Tibial artery (tissue), 4 donors: ENCODE data around the gene EFHC1.

Experiments used
- DNase-seq, 2 donors: peaks; one replicate each; pipeline ENCODE4 v3.0.0-alpha.2; 2019
- H3K27ac ChIP-seq, 2 donors: fragments of 200-600 bp; sonication (generic) in 1 of 2; 1 replicate in 1 of 2; 2 replicates in 1 of 2; pipeline ENCODE4 v1.5.1; 2018 to 2019; ENCODE audit warnings: mild to moderate bottlenecking in 1 of 2
- H3K27me3 ChIP-seq, 2 donors: fragments of 200-600 bp; sonication (generic) in 1 of 2; one replicate each; pipeline versions ENCODE4 v1.5.1 to v1.6.0; 2016 to 2019
- H3K36me3 ChIP-seq, 3 donors: fragments of 200-600 bp; sonication (generic) in 2 of 3; one replicate each; pipeline ENCODE4 v1.5.1; 2016 to 2019; ENCODE audit warnings: mild to moderate bottlenecking in 2 of 3
- H3K4me1 ChIP-seq, 4 donors: fragments of 200-600 bp; sonication (generic) in 2 of 4; 1 replicate in 3 of 4; 2 replicates in 1 of 4; pipeline ENCODE4 v1.5.1; 2016 to 2019
- H3K4me3 ChIP-seq, 2 donors: fragments of 200-600 bp; sonication (generic) in 1 of 2; 1 replicate in 1 of 2; 2 replicates in 1 of 2; pipeline ENCODE4 v1.5.1; 2018 to 2019; ENCODE audit warnings: mild to moderate bottlenecking in 2 of 2
- H3K9me3 ChIP-seq, 3 donors: fragments of 200-600 bp; sonication (generic) in 1 of 3; one replicate each; pipeline ENCODE4 v1.5.1; 2016 to 2019
- intact Hi-C: fragments of 100-400 bp; cut with DNase I; formaldehyde crosslinking; loops from one replicate; pipeline ENCODE4 v1.15.0; 2023; ENCODE audit warnings: low total_unique reads
- TF ChIP-seq, protein P1 (sequence below), 2 experiments: fragments of 200-600 bp in 1 of 2; fragments of 450-650 bp in 1 of 2; IDR thresholded peaks; one replicate each; pipeline ENCODE4 v1.5.1; 2017 to 2019; ENCODE audit warnings: antibody characterized with exemption in 2 of 2, mild to moderate bottlenecking in 1 of 2, moderate library complexity in 1 of 2

EFHC1 gene

GRCh38 chr6:52518279-52518945, 98.3 kb downstream of the EFHC1 start:
- intact Hi-C loops: no loop called here
- DNase-seq: no peak
- TF ChIP-seq, protein P1, sequence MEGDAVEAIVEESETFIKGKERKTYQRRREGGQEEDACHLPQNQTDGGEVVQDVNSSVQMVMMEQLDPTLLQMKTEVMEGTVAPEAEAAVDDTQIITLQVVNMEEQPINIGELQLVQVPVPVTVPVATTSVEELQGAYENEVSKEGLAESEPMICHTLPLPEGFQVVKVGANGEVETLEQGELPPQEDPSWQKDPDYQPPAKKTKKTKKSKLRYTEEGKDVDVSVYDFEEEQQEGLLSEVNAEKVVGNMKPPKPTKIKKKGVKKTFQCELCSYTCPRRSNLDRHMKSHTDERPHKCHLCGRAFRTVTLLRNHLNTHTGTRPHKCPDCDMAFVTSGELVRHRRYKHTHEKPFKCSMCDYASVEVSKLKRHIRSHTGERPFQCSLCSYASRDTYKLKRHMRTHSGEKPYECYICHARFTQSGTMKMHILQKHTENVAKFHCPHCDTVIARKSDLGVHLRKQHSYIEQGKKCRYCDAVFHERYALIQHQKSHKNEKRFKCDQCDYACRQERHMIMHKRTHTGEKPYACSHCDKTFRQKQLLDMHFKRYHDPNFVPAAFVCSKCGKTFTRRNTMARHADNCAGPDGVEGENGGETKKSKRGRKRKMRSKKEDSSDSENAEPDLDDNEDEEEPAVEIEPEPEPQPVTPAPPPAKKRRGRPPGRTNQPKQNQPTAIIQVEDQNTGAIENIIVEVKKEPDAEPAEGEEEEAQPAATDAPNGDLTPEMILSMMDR (IDR thresholded peaks at IDR 0.05): no peak
- peaks cover 15 to 98% (median 61%) of the 10 kb centered on the region in 4 donors for H3K4me1 ChIP-seq
- H3K27ac ChIP-seq: peak overlapping the region; percentile 83 to 86
- no peaks in the 10 kb centered on the region for H3K27me3 ChIP-seq
- H3K36me3 ChIP-seq: peaks cover 5 to 24% (median 16%) of the 10 kb centered on the region in 3 donors
- H3K9me3 ChIP-seq: no peaks in the 10 kb centered on the region
- no peak overlapping the region for H3K4me3 ChIP-seq

DNA sequence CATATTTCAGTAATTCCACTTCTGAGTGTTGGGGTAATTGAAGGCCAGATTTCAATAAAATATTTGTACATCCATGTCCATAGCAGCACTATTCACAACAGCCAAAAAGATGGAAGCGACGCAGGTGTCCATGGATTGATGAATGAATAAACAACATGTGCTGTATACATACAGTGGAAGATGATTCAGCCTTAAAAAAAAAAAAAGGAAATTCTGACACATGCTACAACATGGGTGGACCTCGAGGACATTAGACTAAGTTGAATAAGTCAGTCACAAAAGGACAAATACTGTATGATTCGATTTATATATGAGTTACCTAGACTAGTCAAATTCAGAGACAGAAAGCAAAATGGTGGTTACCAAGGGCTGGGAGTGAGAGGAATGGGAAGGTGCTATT, 99.5 kb downstream of the EFHC1 start:
- Histone ChIP-seq H3K27me3 (no peaks in the 10 kb centered on the region), H3K4me3 (no peak overlapping the region), H3K27ac (peak overlapping the region; percentile 83 to 86), H3K9me3 (no peaks in the 10 kb centered on the region), H3K4me1 (peaks cover 15 to 93% (median 60%) of the 10 kb centered on the region in 4 donors), H3K36me3 (peaks cover 5 to 16% (median 11%) of the 10 kb centered on the region in 3 donors)
- intact Hi-C loops: no loop called here
- DNase-seq: no peak
- TF ChIP-seq, protein P1 (IDR thresholded peaks at IDR 0.05): no peak

GRCh38 chr6:52522151-52522626, 102.0 kb downstream of the EFHC1 start:
- DNase-seq: peak; percentile 86 to 89
- Histone ChIP-seq H3K27ac (peak overlapping the region; percentile 83 to 86), H3K4me1 (peaks cover 15 to 68% (median 54%) of the 10 kb centered on the region in 4 donors), H3K27me3 (no peaks in the 10 kb centered on the region), H3K4me3 (no peak overlapping the region), H3K36me3 (no peaks in the 10 kb centered on the region), H3K9me3 (no peaks in the 10 kb centered on the region)
- TF ChIP-seq, protein P1 (IDR thresholded peaks at IDR 0.05): no peak
- intact Hi-C loops: no loop called here

DNA sequence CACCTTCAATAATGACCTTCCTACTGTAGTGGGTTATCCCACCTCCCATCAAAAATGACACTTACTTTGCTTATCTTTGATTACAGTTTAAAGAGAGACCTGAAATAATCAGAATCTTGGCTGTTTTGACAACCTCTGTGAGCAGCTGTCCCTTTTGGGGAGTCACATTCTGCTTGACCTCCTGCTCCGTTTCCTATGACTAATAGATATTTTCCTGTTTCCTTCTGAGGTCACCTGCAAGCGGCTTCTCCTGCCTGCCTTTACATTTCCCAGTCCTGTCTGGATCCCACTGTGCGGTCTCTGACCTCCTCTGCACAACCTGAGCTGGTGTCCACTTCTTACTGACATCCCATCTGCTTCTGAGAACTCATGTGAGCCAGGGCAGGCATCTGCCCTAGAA, 102.5 kb downstream of the EFHC1 start:
- Histone ChIP-seq H3K36me3 (no peaks in the 10 kb centered on the region), H3K9me3 (no peaks in the 10 kb centered on the region), H3K27ac (peak overlapping the region; percentile 83 to 86), H3K4me3 (no peak overlapping the region), H3K4me1 (peaks cover 15 to 64% (median 50%) of the 10 kb centered on the region in 4 donors), H3K27me3 (no peaks in the 10 kb centered on the region)
- TF ChIP-seq, protein P1 (IDR thresholded peaks at IDR 0.05): no peak
- intact Hi-C loops: no loop called here
- no peak for DNase-seq

GRCh38 chr6:52523378-52524142, 103.4 kb downstream of the EFHC1 start:
- Histone ChIP-seq H3K27me3 (no peaks in the 10 kb centered on the region), H3K9me3 (no peaks in the 10 kb centered on the region), H3K27ac (peak overlapping the region; percentile 83 to 86), H3K4me1 (peaks cover 8 to 55% (median 41%) of the 10 kb centered on the region in 4 donors), H3K36me3 (no peaks in the 10 kb centered on the region), H3K4me3 (no peak overlapping the region)
- no peak for DNase-seq
- TF ChIP-seq, protein P1 (IDR thresholded peaks at IDR 0.05): no peak
- intact Hi-C loops: no loop called here
